Ammon's horn (tissue), 1 donor: ENCODE results near the gene MUC12.
"Not testable (repeated sequence)": the region's sequence is repeated elsewhere in the genome, so short reads cannot be mapped to it uniquely, and the experiment has no call there.

Source experiments
- DNase-seq: peaks from one replicate; pipeline ENCODE4 v3.0.0-alpha.2; 2016; ENCODE audit warnings: low spot score

Gene MUC12

GRCh38 chr7:100969066-100969615, at the start of gene MUC12:
Gene MUC12 (plus strand): TSS chr7:100969565. CDS start chr7:100969623, 58 bp downstream.
- DNase-seq: no peak

- DNase-seq: not testable (repeated sequence)
Measured at GRCh38 chr7:100919779-100920437, 49.5 kb upstream of the MUC12 start.

GRCh38 chr7:100921039-100921438, 48.3 kb upstream of the MUC12 start:
- DNase-seq: no peak

GRCh38 chr7:100923616-100924015, 45.7 kb upstream of the MUC12 start:
- not testable (repeated sequence) for DNase-seq

GRCh38 chr7:100929808-100930174, 39.6 kb upstream of the MUC12 start:
- DNase-seq: no peak

- no peak for DNase-seq
Measured at GRCh38 chr7:100933734-100934133, 35.6 kb upstream of the MUC12 start.

GRCh38 chr7:100935381-100935780, 34.0 kb upstream of the MUC12 start:
- not testable (repeated sequence) for DNase-seq

- DNase-seq: not testable (repeated sequence)
Measured at GRCh38 chr7:100936167-100936566, 33.2 kb upstream of the MUC12 start.

GRCh38 chr7:100942045-100942774, 27.2 kb upstream of the MUC12 start:
- DNase-seq: no peak

GRCh38 chr7:100943693-100944092, 25.7 kb upstream of the MUC12 start:
- no peak for DNase-seq

- no peak for DNase-seq
Measured at GRCh38 chr7:100944138-100944537, 25.2 kb upstream of the MUC12 start.

GRCh38 chr7:100946111-100946510, 23.3 kb upstream of the MUC12 start:
- no peak for DNase-seq

GRCh38 chr7:100946766-100947365, 22.5 kb upstream of the MUC12 start:
- no peak for DNase-seq

- no peak for DNase-seq
Measured at GRCh38 chr7:100947792-100948191, 21.6 kb upstream of the MUC12 start.

GRCh38 chr7:100949227-100949932, 20.0 kb upstream of the MUC12 start, which contains the start of gene MUC3A:
Gene MUC3A (plus strand): TSS chr7:100949534. CDS start chr7:100949625, 91 bp downstream.
- no peak for DNase-seq

- DNase-seq: no peak
Measured at GRCh38 chr7:100949933-100950443, 19.4 kb upstream of the MUC12 start.

GRCh38 chr7:100951172-100951571, 18.2 kb upstream of the MUC12 start:
- no peak for DNase-seq

GRCh38 chr7:100951888-100952560, 17.3 kb upstream of the MUC12 start:
- no peak for DNase-seq

- no peak for DNase-seq
Measured at GRCh38 chr7:100952641-100953040, 16.7 kb upstream of the MUC12 start.

GRCh38 chr7:100957832-100958421, 11.4 kb upstream of the MUC12 start:
- no peak for DNase-seq

- DNase-seq: no peak
Measured at GRCh38 chr7:100959894-100960293, 9.5 kb upstream of the MUC12 start.
